ENCODE results near the gene UBLCP1.

UBLCP1 gene

DNA sequence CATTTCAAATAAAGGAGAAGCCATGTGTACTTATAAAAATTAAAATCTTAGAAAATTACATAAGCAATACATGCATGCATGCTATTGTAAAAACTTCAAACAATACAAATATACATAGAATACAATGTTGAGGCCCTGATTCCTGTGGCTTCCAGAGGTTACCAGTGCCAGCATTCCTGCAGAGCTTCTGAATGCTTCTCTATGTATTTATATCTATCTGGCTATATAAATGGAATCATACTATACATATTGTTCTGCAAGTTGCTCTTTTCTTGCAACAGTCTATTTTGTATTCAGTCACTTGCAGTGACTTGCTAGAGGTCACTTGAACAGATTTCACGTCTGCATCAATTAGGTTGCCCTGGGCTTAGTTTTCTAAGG, 70.4 kb downstream of the UBLCP1 start:
- no peaks in the 10 kb centered on the region for H3K36me3 ChIP-seq (ENCODE audit: control insufficient read depth, insufficient read depth, low read length)
- no peak overlapping the region for H3K4me2 ChIP-seq (ENCODE audit: low read length)
- no peak for TF ChIP-seq CTCF (IDR thresholded peaks at IDR 0.05)
- H3K4me3 ChIP-seq (ENCODE audit: low read depth, low read length): no peak overlapping the region
- H3K27me3 ChIP-seq (ENCODE audit: control insufficient read depth, insufficient read depth, low read length): no peaks in the 10 kb centered on the region
- no peak overlapping the region for H3K27ac ChIP-seq
- no peak overlapping the region for H3K9ac ChIP-seq
- no peaks in the 10 kb centered on the region for H3K4me1 ChIP-seq
- H2AFZ ChIP-seq: no peak overlapping the region
- no peaks in the 10 kb centered on the region for H3K9me3 ChIP-seq (ENCODE audit: control insufficient read depth, low read length)
- no peaks in the 10 kb centered on the region for H3K79me2 ChIP-seq
